Skin of body (tissue), 2 donors: Measurements from ENCODE around the gene CD99L2. TPM values are rescaled to one million over a fixed set of nuclear protein-coding genes. Genes with fewer than 3 reads are reported as not detected.

ENCODE experiments used
- DNase-seq: peaks from one replicate; lab custom pipeline; 2025; lab: John Stamatoyannopoulos, UW
- total RNA-seq: library from RNA; depleted of rRNA; stranded (reverse); fragments of >200 nt; gene quantifications from one replicate; pipeline ENCODE4 v1.2.3, GENCODE V29; 2014

The CD99L2 gene, protein sequence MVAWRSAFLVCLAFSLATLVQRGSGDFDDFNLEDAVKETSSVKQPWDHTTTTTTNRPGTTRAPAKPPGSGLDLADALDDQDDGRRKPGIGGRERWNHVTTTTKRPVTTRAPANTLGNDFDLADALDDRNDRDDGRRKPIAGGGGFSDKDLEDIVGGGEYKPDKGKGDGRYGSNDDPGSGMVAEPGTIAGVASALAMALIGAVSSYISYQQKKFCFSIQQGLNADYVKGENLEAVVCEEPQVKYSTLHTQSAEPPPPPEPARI
- 15.5 TPM for total RNA-seq

GRCh38 chrX:150898343-150899190 is at the start of gene CD99L2:
TSS of gene CD99L2 (minus strand) at chrX:150898668. CDS start at chrX:150898588, 80 bp downstream.
- DNase-seq, result peak; percentile 77

- no peak for DNase-seq
These were observed 45.8 kb upstream of the CD99L2 start for GRCh38 chrX:150944233-150944632.

DNA sequence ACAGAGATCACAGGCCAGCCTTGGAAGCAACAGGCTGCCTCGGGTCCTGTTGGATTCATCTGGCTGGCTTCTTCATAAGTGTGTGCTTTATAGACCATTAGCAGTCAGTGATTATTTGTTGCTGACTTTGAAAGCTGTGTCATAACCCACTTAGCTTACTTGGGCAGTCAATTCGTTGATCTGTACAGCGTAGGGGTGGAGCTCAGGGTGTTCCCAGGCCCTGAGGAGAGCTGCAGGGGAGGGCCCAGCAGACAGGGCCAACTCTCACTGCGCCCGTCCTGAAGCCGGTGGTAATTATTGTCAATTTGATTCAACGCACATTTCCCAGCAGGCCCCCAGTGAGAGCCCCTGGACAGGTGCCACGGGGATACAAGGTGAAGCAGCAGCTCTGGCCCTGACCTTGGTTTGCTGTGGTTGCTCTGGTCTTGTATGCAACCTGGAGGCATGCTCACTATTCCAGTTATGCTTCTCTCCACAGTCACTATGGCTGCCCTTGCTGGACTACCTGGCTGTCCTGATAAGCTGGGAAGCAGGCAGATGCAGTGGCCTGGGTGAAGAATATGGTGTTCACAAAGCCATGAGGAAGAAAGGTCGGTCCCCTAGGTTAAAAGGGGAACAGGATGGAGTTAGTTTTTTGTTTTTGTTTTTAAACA is 44.6 kb upstream of the CD99L2 start:
- DNase-seq, result no peak

GRCh38 chrX:150941580-150941979 is 43.1 kb upstream of the CD99L2 start:
- DNase-seq, result no peak

DNA sequence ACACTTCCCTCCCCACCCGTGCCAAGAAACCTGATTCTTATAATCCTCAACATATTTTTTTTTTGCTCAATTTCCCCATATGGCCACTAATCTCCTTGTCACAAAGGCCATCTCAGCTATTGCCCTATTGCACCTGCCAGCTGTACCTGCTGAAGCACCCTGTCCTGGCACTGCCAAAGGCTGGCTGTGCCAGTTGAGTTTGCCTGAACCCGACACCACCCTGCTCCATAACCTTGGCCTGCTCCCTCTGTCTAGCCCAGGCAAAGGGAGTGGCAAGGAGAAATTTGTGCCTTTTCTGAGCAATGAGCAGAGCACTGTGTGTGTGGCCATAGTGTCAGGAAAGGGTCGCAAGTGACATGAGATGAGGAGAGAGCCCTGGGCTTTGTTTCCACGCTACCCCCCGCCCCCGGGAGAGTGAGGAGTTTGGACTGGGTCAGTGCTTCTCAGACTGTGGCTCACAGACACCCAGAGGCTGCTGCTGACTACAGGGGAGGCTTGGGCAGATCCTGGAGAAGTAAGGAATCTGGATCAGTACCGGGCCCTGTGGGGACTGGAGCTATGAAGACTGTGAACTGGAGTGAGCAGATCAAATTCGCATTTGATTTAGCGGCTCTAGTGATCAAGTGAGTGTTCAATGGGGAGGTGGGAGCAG is 42.5 kb upstream of the CD99L2 start:
- no peak for DNase-seq

DNA sequence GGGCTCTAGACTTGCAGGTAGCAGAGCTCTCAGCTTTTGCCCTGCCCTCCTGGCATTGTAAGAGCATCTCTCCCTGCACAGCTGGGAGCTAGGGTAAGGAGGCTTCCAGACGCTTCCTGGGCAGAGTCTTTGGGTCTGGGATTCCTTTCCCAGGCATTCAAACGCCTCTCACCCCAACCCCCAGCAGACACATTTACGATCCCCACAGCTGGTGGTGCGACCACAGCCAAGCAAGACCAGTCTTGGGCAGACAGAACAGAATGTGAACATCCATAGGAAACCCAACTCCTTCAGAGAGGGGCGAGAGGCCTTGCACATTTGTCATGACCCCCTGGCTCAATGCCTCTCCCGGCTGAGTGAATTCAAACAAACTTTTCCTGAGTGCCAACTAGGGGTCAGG is 38.1 kb upstream of the CD99L2 start:
- DNase-seq, result no peak

- DNase-seq, result no peak
These were observed 37.0 kb upstream of the CD99L2 start for GRCh38 chrX:150935467-150935866.

- DNase-seq, result no peak
These were observed 36.0 kb upstream of the CD99L2 start for GRCh38 chrX:150934453-150934852.

DNA sequence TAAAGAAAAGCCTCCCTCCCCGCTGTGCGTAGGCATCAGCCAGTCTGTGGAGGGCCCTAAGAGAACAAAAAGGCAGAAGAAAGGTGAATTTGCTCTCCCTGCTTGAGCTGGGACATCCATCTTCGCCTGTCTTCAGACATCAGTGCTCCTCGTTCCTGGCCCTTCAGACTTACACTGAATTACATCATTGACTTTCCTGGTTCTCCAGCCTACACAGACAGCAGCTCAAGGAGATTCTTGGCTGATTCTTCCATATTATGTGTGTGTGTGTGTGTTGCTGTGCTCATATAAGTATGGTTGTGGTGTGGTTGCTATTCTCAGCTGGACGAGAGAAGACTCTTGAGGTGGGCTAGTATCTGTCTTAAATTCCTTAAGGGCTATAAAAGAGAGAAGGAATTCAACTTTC is 35.5 kb upstream of the CD99L2 start:
- DNase-seq, result no peak

- no peak for DNase-seq
These were observed 30.6 kb upstream of the CD99L2 start for GRCh38 chrX:150929058-150929457.

GRCh38 chrX:150926791-150927190 is 28.3 kb upstream of the CD99L2 start:
- no peak for DNase-seq

GRCh38 chrX:150926304-150926703 is 27.8 kb upstream of the CD99L2 start:
- no peak for DNase-seq

GRCh38 chrX:150919401-150919800 is 20.9 kb upstream of the CD99L2 start:
- DNase-seq, result no peak

DNA sequence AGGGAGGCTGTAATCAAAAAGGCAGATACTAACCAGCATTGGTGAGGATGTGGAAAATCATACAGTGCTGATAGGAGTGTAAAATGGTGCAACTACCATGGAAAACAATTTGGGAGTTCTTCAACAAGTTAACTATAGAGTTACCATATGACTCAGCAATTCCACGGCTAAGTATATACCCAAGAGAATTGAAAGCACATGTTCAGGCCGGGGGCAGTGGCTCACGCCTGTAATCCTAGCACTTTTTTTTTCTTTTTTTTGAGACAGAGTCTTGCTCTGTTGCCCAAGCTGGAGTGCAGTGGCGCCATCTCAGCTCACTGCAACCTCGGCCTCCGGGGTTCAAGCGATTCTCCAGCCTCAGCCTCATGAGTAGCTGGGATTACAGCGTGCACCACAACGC is 15.0 kb upstream of the CD99L2 start:
- DNase-seq, result no peak

DNA sequence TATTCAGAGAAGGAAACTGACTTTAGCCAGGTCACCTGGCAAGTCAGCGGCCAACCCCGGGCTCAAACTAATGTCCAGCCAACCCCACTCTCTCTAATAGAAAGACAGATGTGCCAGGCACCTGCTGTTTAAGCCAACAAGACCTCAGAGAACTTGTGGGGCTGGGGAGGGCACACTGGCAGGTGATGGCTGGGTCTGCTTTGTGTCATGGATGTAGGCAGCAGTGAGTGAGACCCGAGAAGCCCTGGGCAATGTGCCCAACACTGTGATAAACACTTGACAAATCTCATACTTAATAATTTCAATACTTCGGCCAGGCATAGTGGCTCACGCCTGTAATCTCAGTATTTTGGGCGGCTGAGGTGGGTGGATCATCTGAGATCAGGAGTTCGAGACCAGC is 9.0 kb upstream of the CD99L2 start:
- no peak for DNase-seq

- DNase-seq, result no peak
These were observed 8.2 kb upstream of the CD99L2 start for GRCh38 chrX:150906694-150907093.

GRCh38 chrX:150905293-150905692 is 6.8 kb upstream of the CD99L2 start:
- no peak for DNase-seq

DNA sequence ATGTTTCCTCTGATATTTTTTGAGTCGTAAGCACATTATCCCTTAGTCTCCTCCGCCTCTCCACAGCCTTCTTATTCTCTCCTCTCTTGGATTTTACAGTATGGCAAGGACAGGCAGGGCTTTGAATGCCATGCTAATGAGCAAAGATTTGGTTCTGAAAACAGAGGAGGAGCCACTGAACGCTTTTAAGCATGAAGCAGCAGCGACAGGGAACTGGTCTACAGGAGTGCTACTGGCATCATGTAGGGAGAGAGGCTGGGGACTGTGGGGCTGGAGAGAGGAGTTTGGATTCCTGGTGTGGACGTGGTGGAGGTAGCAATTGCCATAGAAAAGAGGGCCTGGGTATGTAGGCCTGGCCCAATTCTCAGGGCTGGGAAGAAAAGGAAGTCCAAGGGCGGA is 4.6 kb upstream of the CD99L2 start:
- no peak for DNase-seq

GRCh38 chrX:150902434-150903109 is 4.1 kb upstream of the CD99L2 start:
- DNase-seq, result no peak

DNA sequence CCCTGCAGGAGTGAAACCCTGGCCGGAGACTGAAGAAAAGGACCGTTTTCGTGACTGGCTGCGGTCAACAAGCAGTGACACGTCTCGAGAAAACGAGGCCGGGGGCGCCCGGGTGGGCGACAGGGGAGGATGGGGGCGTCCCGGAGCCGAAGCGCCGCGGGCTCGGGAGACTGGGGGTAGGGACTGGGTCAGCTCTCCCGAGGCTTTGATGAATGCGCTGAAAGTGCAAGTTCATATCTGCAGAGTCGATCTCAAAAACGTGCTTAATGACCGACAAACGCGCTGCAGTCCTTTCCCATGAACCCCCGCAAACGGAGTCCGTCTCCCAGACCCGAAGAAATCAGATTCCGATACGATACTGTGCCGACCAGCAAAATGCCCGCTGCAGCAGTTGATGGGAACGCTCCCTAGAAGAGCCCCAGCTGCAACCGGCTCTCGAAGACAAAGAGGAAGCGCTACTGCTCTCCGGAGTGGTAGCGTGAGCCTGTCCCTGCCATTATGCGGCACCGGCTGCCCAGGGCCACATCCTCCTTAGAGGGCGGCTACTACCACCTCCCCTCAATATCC is 806 bp upstream of the CD99L2 start:
- DNase-seq, result no peak
